WERI-Rb-1 (cell line): ENCODE results near the gene KCNMA1.

Experiments
- DNase-seq: peaks from one replicate; pipeline ENCODE4 v3.0.0-alpha.2; 2020
- H3K27ac ChIP-seq: fragments of 250-450 bp; sonication (Bioruptor Pico); 2 replicates; pipeline ENCODE4 v1.5.1; 2020; ENCODE audit warnings: mild to moderate bottlenecking, moderate library complexity
- H3K27me3 ChIP-seq: fragments of 250-450 bp; sonication (Bioruptor Pico); 2 replicates; pipeline ENCODE4 v1.5.1; 2021; ENCODE audit warnings: mild to moderate bottlenecking, low read depth, moderate library complexity; ENCODE audit not compliant: insufficient read depth, severe bottlenecking
- H3K36me3 ChIP-seq: fragments of 250-450 bp; sonication (Bioruptor Pico); 2 replicates; pipeline ENCODE4 v1.5.1; 2020; ENCODE audit warnings: mild to moderate bottlenecking, moderate library complexity
- H3K4me3 ChIP-seq: 2 replicates; pipeline ENCODE4 v1.5.1; 2011; ENCODE audit warnings: low read depth, mild to moderate bottlenecking, control low read depth, low read length
- H3K9me3 ChIP-seq: fragments of 250-450 bp; sonication (Bioruptor Pico); 2 replicates; pipeline ENCODE4 v1.5.1; 2021; ENCODE audit warnings: mild to moderate bottlenecking, moderate library complexity; ENCODE audit not compliant: severe bottlenecking
- CTCF ChIP-seq: IDR thresholded peaks from 2 replicates; pipeline ENCODE4 v1.5.1; 2011; ENCODE audit warnings: low read depth, mild to moderate bottlenecking, control low read depth, inconsistent platforms, low read length

Gene KCNMA1

GRCh38 chr10:77245953-77246352 is 391.7 kb downstream of the KCNMA1 start:
- Histone ChIP-seq H3K4me3 (no peak overlapping the region), H3K27me3 (no peaks in the 10 kb centered on the region), H3K9me3 (no peaks in the 10 kb centered on the region), H3K27ac (no peak overlapping the region), H3K36me3 (no peaks in the 10 kb centered on the region)
- no peak for DNase-seq
- TF ChIP-seq CTCF: no peak

- H3K4me3 ChIP-seq: no peak overlapping the region
- H3K36me3 ChIP-seq: no peaks in the 10 kb centered on the region
- no peak for TF ChIP-seq CTCF
- H3K27me3 ChIP-seq: no peaks in the 10 kb centered on the region
- H3K27ac ChIP-seq: no peak overlapping the region
- DNase-seq: no peak
- no peaks in the 10 kb centered on the region for H3K9me3 ChIP-seq
Measured at GRCh38 chr10:77244746-77245145, 392.9 kb downstream of the KCNMA1 start.

- no peak for DNase-seq
- Histone ChIP-seq H3K9me3 (no peaks in the 10 kb centered on the region), H3K4me3 (no peak overlapping the region), H3K27me3 (no peaks in the 10 kb centered on the region), H3K36me3 (no peaks in the 10 kb centered on the region), H3K27ac (no peak overlapping the region)
- no peak for TF ChIP-seq CTCF
Measured at GRCh38 chr10:77244286-77244685, 393.3 kb downstream of the KCNMA1 start.

- H3K27me3 ChIP-seq: no peaks in the 10 kb centered on the region
- H3K9me3 ChIP-seq: no peaks in the 10 kb centered on the region
- no peak overlapping the region for H3K27ac ChIP-seq
- TF ChIP-seq CTCF: no peak
- no peak for DNase-seq
- no peak overlapping the region for H3K4me3 ChIP-seq
- no peaks in the 10 kb centered on the region for H3K36me3 ChIP-seq
Measured at GRCh38 chr10:77241350-77241725, 396.3 kb downstream of the KCNMA1 start.

- no peak for TF ChIP-seq CTCF
- no peak overlapping the region for H3K4me3 ChIP-seq
- no peak for DNase-seq
- H3K9me3 ChIP-seq: no peaks in the 10 kb centered on the region
- no peak overlapping the region for H3K27ac ChIP-seq
- H3K36me3 ChIP-seq: no peaks in the 10 kb centered on the region
- no peaks in the 10 kb centered on the region for H3K27me3 ChIP-seq
Measured at GRCh38 chr10:77240706-77241349, 396.8 kb downstream of the KCNMA1 start.

- Histone ChIP-seq H3K4me3 (no peak overlapping the region), H3K36me3 (no peaks in the 10 kb centered on the region), H3K9me3 (no peaks in the 10 kb centered on the region), H3K27ac (no peak overlapping the region), H3K27me3 (no peaks in the 10 kb centered on the region)
- DNase-seq: no peak
- no peak for TF ChIP-seq CTCF
Measured at GRCh38 chr10:77240041-77240652, 397.5 kb downstream of the KCNMA1 start.
